Measurements from ENCODE around the gene TCF7L1. TPM values are rescaled to one million over a fixed set of nuclear protein-coding genes. Genes with fewer than 3 reads are reported as not detected.
A peak's percentile ranks its signal among the peaks of the same experiment; 100 is the strongest.
"Not testable (repeated sequence)": the region's sequence is repeated elsewhere in the genome, so short reads cannot be mapped to it uniquely, and the experiment has no call there.

TCF7L1 gene
- total RNA-seq, 2 experiments from 2014 or later: not detected

DNA sequence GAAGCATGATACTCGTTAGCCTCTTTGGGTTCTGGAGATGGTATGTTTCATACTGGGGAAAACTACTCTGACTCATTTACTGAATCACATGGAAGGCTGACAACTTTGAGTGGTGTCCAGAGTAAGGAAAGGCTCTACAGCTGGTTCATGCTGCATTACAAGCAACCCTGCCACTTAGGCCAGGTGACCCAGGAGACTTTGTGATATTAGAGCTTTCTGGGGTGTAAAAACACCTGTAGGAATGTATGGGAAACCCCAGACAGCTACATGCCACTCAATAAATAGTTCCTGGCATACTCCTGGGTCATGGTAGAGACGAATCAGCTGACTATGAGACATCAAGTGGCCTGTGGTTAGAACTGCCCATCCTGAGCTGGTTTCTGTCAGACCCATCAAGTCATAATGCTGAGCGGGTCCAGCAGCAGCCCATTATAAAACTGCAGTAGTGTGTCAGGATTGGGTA is 21.3 kb upstream of the TCF7L1 start:
- POLR2A ChIA-PET: no interaction called here
- Mint-ChIP-seq H3K4me1 (ENCODE audit: low read depth) (no peaks in the 10 kb centered on the region), H3K9me3 (ENCODE audit: insufficient read depth) (no peaks in the 10 kb centered on the region), H3K36me3 (ENCODE audit: low read depth) (no peaks in the 10 kb centered on the region), H3K4me3 (no peak overlapping the region), H3K27ac (no peak overlapping the region), H3K27me3 (ENCODE audit: low read depth) (peaks cover 15% of the 10 kb centered on the region)
- ATAC-seq (no peak), DNase-seq (no peak)
- CTCF ChIA-PET: no interaction called here

GRCh38 chr2:85112906-85113625 is 20.1 kb upstream of the TCF7L1 start:
- H3K27ac Mint-ChIP-seq: no peak overlapping the region
- H3K9me3 Mint-ChIP-seq (ENCODE audit: insufficient read depth): no peaks in the 10 kb centered on the region
- ChIA-PET CTCF (no interaction called here), POLR2A (no interaction called here)
- no peak for DNase-seq
- no peaks in the 10 kb centered on the region for H3K4me1 Mint-ChIP-seq (ENCODE audit: low read depth)
- peaks cover 16% of the 10 kb centered on the region for H3K27me3 Mint-ChIP-seq (ENCODE audit: low read depth)
- H3K4me3 Mint-ChIP-seq: no peak overlapping the region
- ATAC-seq: no peak
- no peaks in the 10 kb centered on the region for H3K36me3 Mint-ChIP-seq (ENCODE audit: low read depth)

GRCh38 chr2:85114586-85115330 is 18.4 kb upstream of the TCF7L1 start:
- Mint-ChIP-seq H3K9me3 (ENCODE audit: insufficient read depth) (no peaks in the 10 kb centered on the region), H3K36me3 (ENCODE audit: low read depth) (no peaks in the 10 kb centered on the region), H3K27me3 (ENCODE audit: low read depth) (peaks cover 25% of the 10 kb centered on the region), H3K27ac (no peak overlapping the region), H3K4me3 (no peak overlapping the region), H3K4me1 (ENCODE audit: low read depth) (no peaks in the 10 kb centered on the region)
- no peak for DNase-seq
- CTCF ChIA-PET: no interaction called here
- POLR2A ChIA-PET: no interaction called here
- no peak for ATAC-seq

DNA sequence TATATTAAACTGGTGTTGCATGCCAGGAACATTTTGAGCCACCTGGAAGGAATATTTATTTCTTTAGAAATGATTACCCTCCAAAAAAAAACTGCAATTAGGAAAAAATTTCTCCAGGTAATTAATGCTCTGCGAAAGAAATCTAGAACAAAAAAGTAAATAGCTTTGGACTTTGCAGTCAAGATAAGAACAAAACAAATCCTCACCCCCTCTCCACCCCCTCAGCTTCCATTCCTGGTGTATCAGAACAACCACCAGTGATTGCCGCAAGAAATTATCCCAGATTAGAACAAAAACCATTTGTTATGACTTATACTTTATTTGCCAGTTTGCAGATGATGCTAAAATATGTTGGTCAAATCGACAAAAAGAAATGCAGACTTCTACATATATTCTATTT is 17.0 kb upstream of the TCF7L1 start:
- no peak overlapping the region for H3K27ac Mint-ChIP-seq
- no peak for DNase-seq
- H3K36me3 Mint-ChIP-seq (ENCODE audit: low read depth): no peaks in the 10 kb centered on the region
- no peak for ATAC-seq
- peaks cover 27% of the 10 kb centered on the region for H3K27me3 Mint-ChIP-seq (ENCODE audit: low read depth)
- no peak overlapping the region for H3K4me3 Mint-ChIP-seq
- POLR2A ChIA-PET: no interaction called here
- CTCF ChIA-PET: no interaction called here
- no peaks in the 10 kb centered on the region for H3K4me1 Mint-ChIP-seq (ENCODE audit: low read depth)
- H3K9me3 Mint-ChIP-seq (ENCODE audit: insufficient read depth): no peaks in the 10 kb centered on the region

- Mint-ChIP-seq H3K4me3 (no peak overlapping the region), H3K27ac (no peak overlapping the region), H3K9me3 (ENCODE audit: insufficient read depth) (no peaks in the 10 kb centered on the region), H3K36me3 (ENCODE audit: low read depth) (no peaks in the 10 kb centered on the region), H3K4me1 (ENCODE audit: low read depth) (no peaks in the 10 kb centered on the region), H3K27me3 (ENCODE audit: low read depth) (peaks cover 18% of the 10 kb centered on the region)
- DNase-seq: no peak
- no peak for ATAC-seq
- ChIA-PET POLR2A (no interaction called here), CTCF (no interaction called here)
Observed at GRCh38 chr2:85119900-85120299, 13.3 kb upstream of the TCF7L1 start.

DNA sequence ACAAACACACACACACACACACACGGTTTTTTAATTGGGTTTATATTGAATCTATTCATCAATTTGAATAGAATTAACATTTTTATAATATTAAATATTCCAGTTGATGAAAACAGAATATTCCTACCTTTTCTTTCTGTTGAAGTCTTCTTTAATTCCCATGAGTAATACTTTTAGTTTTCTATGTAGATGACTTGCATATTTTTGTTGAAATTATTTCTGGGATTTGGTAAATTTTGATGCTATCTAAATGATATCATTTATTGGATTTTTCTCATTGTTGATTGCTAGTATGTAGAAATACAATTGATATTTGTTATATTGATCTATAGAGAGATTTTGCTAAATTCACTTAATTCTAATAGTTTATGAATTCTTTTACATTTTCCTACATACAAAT is 12.8 kb upstream of the TCF7L1 start:
- H3K27me3 Mint-ChIP-seq (ENCODE audit: low read depth): peaks cover 17% of the 10 kb centered on the region
- no peak for DNase-seq
- H3K4me1 Mint-ChIP-seq (ENCODE audit: low read depth): no peaks in the 10 kb centered on the region
- ATAC-seq: no peak
- no peaks in the 10 kb centered on the region for H3K36me3 Mint-ChIP-seq (ENCODE audit: low read depth)
- CTCF ChIA-PET: no interaction called here
- H3K9me3 Mint-ChIP-seq (ENCODE audit: insufficient read depth): no peaks in the 10 kb centered on the region
- H3K4me3 Mint-ChIP-seq: no peak overlapping the region
- POLR2A ChIA-PET: no interaction called here
- H3K27ac Mint-ChIP-seq: no peak overlapping the region

GRCh38 chr2:85126462-85126861 is 6.7 kb upstream of the TCF7L1 start:
- H3K36me3 Mint-ChIP-seq (ENCODE audit: low read depth); ATAC-seq; H3K4me1 Mint-ChIP-seq (ENCODE audit: low read depth); POLR2A ChIA-PET; H3K9me3 Mint-ChIP-seq (ENCODE audit: insufficient read depth); DNase-seq; H3K4me3 Mint-ChIP-seq; H3K27ac Mint-ChIP-seq; CTCF ChIA-PET: not testable (repeated sequence)
- H3K27me3 Mint-ChIP-seq (ENCODE audit: low read depth): peaks cover 19% of the 10 kb centered on the region

GRCh38 chr2:85129861-85130260 is 3.3 kb upstream of the TCF7L1 start:
- ATAC-seq: no peak
- Mint-ChIP-seq H3K4me3 (no peak overlapping the region), H3K36me3 (ENCODE audit: low read depth) (no peaks in the 10 kb centered on the region), H3K4me1 (ENCODE audit: low read depth) (peaks cover 10% of the 10 kb centered on the region), H3K27me3 (ENCODE audit: low read depth) (peaks cover 40% of the 10 kb centered on the region), H3K27ac (no peak overlapping the region), H3K9me3 (ENCODE audit: insufficient read depth) (no peaks in the 10 kb centered on the region)
- POLR2A ChIA-PET: no interaction called here
- CTCF ChIA-PET: interaction anchor here (1.0 kb wide), 1 partner anchor 12 kb away, joined by 3 read pairs; no protein-coding TSS in a partner anchor
- no peak for DNase-seq

DNA sequence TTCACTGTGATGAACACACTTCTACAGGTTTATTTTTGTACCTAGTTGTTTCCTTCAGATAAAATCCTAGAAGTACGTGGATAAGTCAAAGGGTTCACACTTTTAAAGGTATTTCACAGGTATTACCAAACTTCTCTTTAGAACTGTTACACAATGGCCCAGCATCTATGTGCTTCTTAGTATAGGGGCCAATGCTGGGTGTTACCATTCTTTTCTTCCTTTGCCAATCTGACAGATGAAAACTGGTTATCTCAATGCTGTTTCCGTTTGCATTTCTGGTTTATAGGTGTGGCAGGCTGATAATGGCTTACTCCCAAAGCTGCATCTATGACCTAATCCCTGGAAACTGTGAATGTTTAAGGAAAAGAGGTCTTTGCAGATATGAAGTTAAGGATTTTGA is 2.8 kb upstream of the TCF7L1 start:
- peaks cover 46% of the 10 kb centered on the region for H3K27me3 Mint-ChIP-seq (ENCODE audit: low read depth)
- peaks cover 10% of the 10 kb centered on the region for H3K4me1 Mint-ChIP-seq (ENCODE audit: low read depth)
- POLR2A ChIA-PET: no interaction called here
- no peaks in the 10 kb centered on the region for H3K36me3 Mint-ChIP-seq (ENCODE audit: low read depth)
- CTCF ChIA-PET: interaction anchor here (1.0 kb wide), 1 partner anchor 12 kb away, joined by 3 read pairs; no protein-coding TSS in a partner anchor
- DNase-seq: no peak
- ATAC-seq: no peak
- no peak overlapping the region for H3K4me3 Mint-ChIP-seq
- H3K27ac Mint-ChIP-seq: no peak overlapping the region
- no peaks in the 10 kb centered on the region for H3K9me3 Mint-ChIP-seq (ENCODE audit: insufficient read depth)

GRCh38 chr2:85131116-85131515 is 2.1 kb upstream of the TCF7L1 start:
- POLR2A ChIA-PET: no interaction called here
- Mint-ChIP-seq H3K36me3 (ENCODE audit: low read depth) (no peaks in the 10 kb centered on the region), H3K27ac (no peak overlapping the region), H3K9me3 (ENCODE audit: insufficient read depth) (no peaks in the 10 kb centered on the region), H3K4me3 (no peak overlapping the region), H3K4me1 (ENCODE audit: low read depth) (peaks cover 10% of the 10 kb centered on the region), H3K27me3 (ENCODE audit: low read depth) (peaks cover 53% of the 10 kb centered on the region)
- no peak for ATAC-seq
- DNase-seq: no peak
- CTCF ChIA-PET: no interaction called here

DNA sequence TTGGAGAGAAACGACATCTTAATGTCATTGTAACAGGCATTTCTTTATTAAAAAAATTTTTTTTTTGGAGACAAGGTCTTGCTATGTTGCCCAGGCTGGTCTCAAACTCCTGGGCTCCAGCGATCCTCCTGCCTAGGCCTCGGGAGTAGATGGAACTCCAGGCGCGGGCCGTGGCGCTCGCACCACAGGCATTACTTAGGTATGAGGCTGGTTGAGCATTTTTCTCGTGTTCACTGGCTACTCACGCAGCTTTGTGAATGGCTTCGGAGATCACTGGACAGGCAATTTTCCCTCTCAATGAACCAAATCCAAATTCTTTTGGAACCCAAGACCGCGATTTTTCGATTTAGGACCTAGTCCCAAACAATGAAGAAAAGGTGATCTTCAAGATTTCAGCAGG is 795 bp upstream of the TCF7L1 start:
- Mint-ChIP-seq H3K27ac (no peak overlapping the region), H3K9me3 (ENCODE audit: insufficient read depth) (no peaks in the 10 kb centered on the region), H3K36me3 (ENCODE audit: low read depth) (no peaks in the 10 kb centered on the region), H3K4me3 (peak overlapping the region; percentile 65), H3K27me3 (ENCODE audit: low read depth) (peaks cover 63% of the 10 kb centered on the region), H3K4me1 (ENCODE audit: low read depth) (peaks cover 10% of the 10 kb centered on the region)
- ChIA-PET POLR2A (no interaction called here), CTCF (interaction anchor here (1.0 to 1.7 kb wide), 3 partner anchors 11 to 166 kb away, joined by 3 to 5 read pairs (median 4); no protein-coding TSS in a partner anchor)
- DNase-seq (no peak), ATAC-seq (no peak)

- no peak overlapping the region for H3K27ac Mint-ChIP-seq
- H3K27me3 Mint-ChIP-seq (ENCODE audit: low read depth): peaks cover 65% of the 10 kb centered on the region
- peaks cover 10% of the 10 kb centered on the region for H3K4me1 Mint-ChIP-seq (ENCODE audit: low read depth)
- DNase-seq (peak; percentile 26), ATAC-seq (peak; percentile 17)
- POLR2A ChIA-PET: no interaction called here
- no peaks in the 10 kb centered on the region for H3K36me3 Mint-ChIP-seq (ENCODE audit: low read depth)
- CTCF ChIA-PET: no interaction called here
- no peaks in the 10 kb centered on the region for H3K9me3 Mint-ChIP-seq (ENCODE audit: insufficient read depth)
- H3K4me3 Mint-ChIP-seq: peak overlapping the region; percentile 48
Observed at GRCh38 chr2:85133751-85134254, 611 bp downstream of the TCF7L1 start.

Data from activated CD8-positive, alpha-beta T cell treated with anti-CD3 and anti-CD28 coated beads, Interleukin-2, amount 10 ng/mL, durations not matched to agents 7 days and 5 days (primary cell).